GM18907 (cell line): ENCODE results near the gene UBA3.

Source experiments
- ATAC-seq: cut with Tn5 transposase; IDR thresholded peaks from one replicate; pipeline ENCODE4 v1.9.1; 2021; ENCODE audit warnings: mild to moderate bottlenecking, moderate library complexity; ENCODE audit not compliant: unreplicated experiment

UBA3 gene

DNA sequence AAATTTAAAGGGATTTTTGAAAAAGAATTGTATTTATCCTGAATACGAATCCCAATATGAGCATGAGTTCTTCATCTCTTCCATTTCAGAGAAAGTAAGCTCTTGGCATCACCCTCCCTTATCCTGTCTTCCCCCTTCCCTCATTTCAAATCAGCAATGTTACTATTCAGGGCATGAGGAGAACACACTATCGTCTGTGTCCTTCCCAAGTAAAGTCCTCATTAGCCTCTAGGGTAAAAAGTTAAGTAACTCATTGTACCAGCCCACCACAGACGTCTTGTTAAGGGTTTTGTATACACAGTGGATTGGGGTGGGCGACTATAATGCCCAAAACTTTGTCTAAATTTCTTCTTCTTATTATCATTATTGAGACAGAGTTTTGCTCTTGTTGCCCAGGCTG, 19.4 kb upstream of the UBA3 start:
- ATAC-seq = no peak

DNA sequence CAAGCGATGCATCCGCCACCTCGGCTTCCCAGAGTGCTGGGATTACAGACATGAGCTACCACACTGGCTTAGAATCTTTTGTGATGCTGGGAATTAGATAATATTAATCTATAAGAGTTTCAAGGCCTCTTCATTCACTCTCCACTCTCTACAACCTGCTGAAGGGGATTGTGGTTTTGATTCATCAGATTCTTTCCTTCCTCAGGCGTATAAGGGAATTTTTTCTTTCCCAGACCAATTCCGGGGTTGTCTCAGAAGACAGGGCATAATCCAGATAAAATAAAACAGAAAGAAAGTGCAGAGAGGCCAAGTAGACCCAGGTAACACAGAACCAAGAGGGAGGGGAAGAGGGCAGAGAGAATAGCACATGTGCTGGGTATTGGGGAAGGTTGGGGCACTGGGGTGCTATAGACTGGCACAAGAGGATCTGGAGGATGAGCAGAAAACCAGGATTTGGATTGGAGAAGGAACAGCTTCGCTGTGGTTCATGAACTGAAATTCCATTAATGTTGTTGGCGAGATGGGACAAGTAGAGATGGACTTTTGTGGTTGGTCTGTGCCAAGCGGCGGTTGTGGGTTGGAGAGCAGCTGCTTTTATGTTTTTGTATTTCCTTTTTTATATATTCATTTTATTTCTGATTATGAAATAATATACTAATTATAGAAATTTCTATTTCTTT, 17.4 kb upstream of the UBA3 start:
- no peak for ATAC-seq

DNA sequence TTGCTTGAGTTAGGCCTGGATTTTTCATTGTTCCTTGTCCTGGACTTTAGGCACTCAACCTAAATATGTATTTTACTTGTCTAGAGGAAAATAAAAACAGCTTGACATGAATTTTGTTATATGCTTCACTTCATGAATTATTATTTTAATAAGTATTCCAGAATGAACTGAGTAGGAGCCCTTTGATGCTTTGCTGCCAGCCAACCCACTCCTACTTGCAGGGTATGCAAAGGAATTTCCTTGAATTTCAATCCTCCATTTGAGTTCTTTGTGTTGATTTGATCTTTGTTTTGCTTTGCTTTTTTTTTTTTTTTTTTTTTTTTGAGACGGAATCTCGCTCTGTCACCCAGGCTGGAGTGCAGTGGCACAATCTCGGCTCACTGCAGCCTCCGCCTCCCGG, 16.1 kb upstream of the UBA3 start:
- no peak for ATAC-seq

DNA sequence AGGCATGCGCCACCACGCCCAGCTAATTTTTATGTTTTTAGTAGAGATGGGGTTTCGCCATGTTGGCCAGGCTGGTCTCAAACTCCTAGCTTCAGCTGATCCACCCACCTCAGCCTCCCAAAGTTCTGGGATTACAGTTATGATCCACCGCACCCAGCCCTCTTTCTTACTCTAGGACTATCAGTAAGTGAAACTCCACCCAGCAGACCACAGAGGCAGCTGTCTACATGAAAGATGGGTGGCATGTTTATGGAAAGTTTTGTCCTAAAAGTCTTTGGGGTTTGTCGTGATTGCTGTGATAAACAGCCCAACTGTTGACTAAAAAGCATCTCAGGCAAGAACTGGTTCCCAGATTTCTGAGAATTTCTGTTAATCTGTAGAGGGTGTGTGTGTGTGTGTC, 15.5 kb upstream of the UBA3 start:
- ATAC-seq = no peak

DNA sequence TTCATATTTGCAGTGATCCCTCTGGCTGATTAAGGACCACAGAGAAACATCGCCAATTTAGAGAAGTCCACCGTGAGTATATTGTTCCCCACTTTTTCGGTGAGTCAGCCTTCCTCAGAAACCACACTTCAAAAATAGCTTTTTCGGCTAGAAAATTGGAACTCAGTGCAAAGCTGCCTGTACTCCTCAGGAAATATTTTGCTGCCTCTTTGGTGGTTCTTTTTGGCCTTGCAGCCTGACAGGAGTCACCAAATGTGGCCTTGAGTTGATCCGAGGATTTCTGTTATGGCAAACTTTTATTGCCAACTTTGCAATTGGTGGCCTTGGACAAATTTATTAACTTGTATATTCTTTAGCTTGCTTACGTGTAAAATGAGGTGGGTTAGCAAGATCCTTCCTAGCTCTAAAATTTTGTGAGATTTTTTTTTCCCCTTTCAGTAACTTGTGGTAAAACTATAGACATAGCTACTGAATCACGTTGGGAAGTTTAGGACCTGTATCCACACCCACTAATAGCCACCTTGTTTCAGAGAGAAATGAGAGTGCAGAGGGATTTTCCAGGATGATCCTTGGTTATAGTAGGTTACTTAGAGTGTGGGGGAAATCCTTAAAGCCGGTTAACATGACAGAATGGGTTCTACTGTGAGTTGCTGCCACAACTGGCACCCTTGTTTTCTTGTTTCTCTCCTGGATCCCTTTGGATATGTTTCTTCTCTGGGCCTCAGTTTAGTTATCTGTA, 14.5 kb upstream of the UBA3 start:
- no peak for ATAC-seq

- ATAC-seq = peak; percentile 82
Measured at GRCh38 chr3:69092030-69092516, 11.9 kb upstream of the UBA3 start.

DNA sequence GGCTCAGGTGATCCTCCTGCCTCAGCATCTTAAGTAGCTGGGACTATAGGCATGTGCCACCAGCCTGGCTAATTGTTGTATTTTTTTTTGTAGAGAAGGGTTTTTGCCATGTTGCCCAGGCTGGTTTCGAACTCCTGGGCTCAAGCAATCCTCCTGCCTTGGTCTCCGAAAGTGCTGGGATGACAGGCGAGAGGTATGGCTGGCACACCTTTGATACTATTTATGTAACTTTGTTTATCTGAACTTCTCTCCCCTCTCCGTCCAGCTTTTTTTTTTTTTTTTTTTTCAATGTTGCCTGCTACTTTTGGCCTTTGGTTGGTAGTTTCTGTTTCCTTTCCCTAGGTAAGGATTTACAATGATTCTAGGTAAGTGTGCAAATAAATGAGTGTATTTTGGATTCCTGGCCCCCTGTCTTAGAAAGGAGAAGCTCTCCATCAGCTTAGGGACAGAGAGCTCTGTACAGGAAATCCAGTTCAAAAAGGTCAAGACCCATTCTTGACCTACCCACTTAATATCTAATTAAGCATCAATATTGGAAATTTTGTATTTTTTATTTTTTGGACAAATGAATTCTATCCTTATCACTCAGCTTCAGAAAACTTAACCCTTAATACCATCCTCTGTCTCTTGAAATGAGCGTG, 11.3 kb upstream of the UBA3 start:
- ATAC-seq = no peak

- ATAC-seq = no peak
Measured at GRCh38 chr3:69090021-69090420, 9.9 kb upstream of the UBA3 start.

DNA sequence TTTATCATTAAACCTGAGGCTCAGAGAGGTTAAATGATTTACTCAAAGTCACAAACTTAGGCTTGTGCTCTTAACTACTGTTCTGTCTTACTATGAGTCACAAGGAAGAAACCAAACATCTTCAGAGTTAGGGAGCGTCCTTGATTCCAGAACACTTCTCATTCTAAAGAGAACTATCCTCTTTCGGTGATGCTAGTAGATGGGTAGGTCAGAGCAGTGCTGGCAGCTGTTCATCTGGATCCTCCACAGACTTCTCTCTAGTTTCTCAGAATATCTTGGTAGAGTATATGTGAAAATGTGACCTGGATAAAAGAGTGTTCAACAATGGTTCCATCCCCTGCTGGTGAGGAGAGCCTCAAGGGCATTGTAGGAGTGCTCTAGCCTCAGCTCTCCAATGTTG, 7.9 kb upstream of the UBA3 start:
- ATAC-seq = peak; percentile 34

DNA sequence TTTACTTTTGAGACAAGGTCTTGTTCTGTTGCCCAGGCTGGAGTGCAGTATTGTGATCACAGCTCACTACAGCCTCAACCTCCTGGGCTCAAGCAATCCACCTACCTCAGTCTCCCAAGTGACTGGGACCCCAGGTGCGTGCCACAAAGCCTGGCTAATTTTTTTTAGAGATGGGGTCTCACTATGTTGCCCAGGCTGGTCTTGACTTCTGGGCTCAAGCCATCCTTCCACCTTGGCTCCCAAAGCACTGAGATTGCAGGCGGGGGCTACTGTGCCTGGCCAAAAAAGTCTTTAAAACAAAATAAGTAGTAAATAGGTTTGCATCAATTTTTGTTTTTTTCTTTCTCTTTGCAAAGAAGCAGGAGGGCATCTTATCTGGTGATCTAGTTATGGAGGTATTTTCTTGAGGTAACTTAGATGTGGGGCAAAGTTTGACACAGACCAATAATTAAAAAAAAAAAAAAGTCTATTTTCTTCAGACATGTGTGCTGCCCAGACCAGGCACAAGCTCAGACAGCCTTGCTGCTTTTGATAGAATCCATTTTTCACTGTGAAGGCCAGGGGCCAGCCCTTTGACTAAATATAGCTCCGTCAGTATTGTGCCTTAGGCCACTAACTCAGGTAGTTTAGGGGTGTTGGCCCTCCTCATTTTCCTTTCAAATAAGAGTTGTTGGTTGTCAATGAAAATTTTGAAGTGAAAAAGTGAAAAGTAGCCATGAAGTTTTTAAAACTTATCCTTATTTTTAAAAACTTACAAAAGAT, 7.0 kb upstream of the UBA3 start:
- ATAC-seq = no peak

GRCh38 chr3:69085833-69086722, 5.9 kb upstream of the UBA3 start:
- no peak for ATAC-seq

- peak; percentile 1 for ATAC-seq
Measured at GRCh38 chr3:69085168-69085832, 5.1 kb upstream of the UBA3 start.

GRCh38 chr3:69084326-69085167, 4.4 kb upstream of the UBA3 start, which contains the start of gene ARL6IP5:
TSS of gene ARL6IP5 (plus strand) at chr3:69084937. CDS start at chr3:69085048, 111 bp downstream.
- peak; percentile 54 for ATAC-seq

DNA sequence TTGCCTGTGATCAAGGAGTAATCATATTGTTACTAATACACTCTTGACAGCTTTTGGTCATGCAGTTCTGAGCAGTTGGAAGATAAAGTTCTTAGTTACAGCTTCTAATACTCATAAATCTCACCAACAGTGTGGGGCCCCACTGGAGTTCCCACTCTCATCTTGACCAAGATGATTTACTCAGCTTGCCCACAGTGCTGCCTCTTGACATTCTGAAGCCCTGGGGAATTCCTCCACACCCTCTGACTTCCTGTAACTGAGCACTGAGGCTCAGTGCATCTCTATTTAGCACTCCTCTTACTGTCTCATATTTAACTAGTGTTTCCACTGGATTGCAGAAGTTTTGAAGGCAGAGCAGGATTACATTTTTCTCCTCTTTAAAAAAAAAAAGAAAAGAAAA, 2.6 kb upstream of the UBA3 start:
- peak; percentile 74 for ATAC-seq

GRCh38 chr3:69082361-69082760, 2.2 kb upstream of the UBA3 start:
- ATAC-seq = no peak

GRCh38 chr3:69081583-69082262, 1.6 kb upstream of the UBA3 start:
- no peak for ATAC-seq

GRCh38 chr3:69079269-69080159, 651 bp downstream of the UBA3 start:
- ATAC-seq = peak; percentile 21
